PFSK-1 (cell line): ENCODE data around the gene ASTL.

ENCODE experiments used
- FOXP2 ChIP-seq: optimal IDR thresholded peaks from 2 replicates; pipeline ENCODE3; 2011; ENCODE audit warnings: borderline replicate concordance, control low read depth, inconsistent platforms; ENCODE audit not compliant: insufficient read depth; ENCODE audit errors: extremely low read length, extremely low read depth
- POLR2AphosphoS5 ChIP-seq: IDR thresholded peaks from 2 replicates; pipeline ENCODE4 v1.6.1; 2012; ENCODE audit warnings: low read depth, mild to moderate bottlenecking, control low read depth, low read length, moderate library complexity
- REST ChIP-seq, 2 experiments: IDR thresholded peaks; 2 replicates each; pipeline versions ENCODE4 v1.6.1 to v1.8.0; 2011 to 2012; ENCODE audit warnings: low read depth in 2 of 2, low read length in 2 of 2, control low read depth in 1 of 2, inconsistent platforms in 1 of 2, mild to moderate bottlenecking in 1 of 2, moderate library complexity in 1 of 2; ENCODE audit not compliant: insufficient read depth in 1 of 2
- SIN3A ChIP-seq: IDR thresholded peaks from 2 replicates; pipeline ENCODE4 v1.6.1; 2012; ENCODE audit warnings: mild to moderate bottlenecking, low read length, moderate library complexity, borderline replicate concordance; ENCODE audit not compliant: insufficient read depth
- TAF1 ChIP-seq: IDR thresholded peaks from 2 replicates; pipeline ENCODE4 v1.6.1; 2012; ENCODE audit warnings: low read length, control low read depth, borderline replicate concordance; ENCODE audit not compliant: insufficient read depth

Gene ASTL

GRCh38 chr2:96110621-96111256 lies 27.6 kb downstream of the ASTL start:
- TF ChIP-seq REST (IDR thresholded peaks at IDR 0.05; ENCODE audit: insufficient read depth in 1 of 2, low read depth in 2 of 2, low read length in 2 of 2) (no peak), TAF1 (no peak), SIN3A (no peak), FOXP2 (no peak), POLR2AphosphoS5 (no peak)

- TF ChIP-seq SIN3A (no peak), TAF1 (no peak), REST (IDR thresholded peaks at IDR 0.05; ENCODE audit: insufficient read depth in 1 of 2, low read depth in 2 of 2, low read length in 2 of 2) (no peak), POLR2AphosphoS5 (no peak), FOXP2 (no peak)
Measured at GRCh38 chr2:96109931-96110511, 28.3 kb downstream of the ASTL start.

GRCh38 chr2:96109361-96109680 lies 29.0 kb downstream of the ASTL start:
- TF ChIP-seq POLR2AphosphoS5 (no peak), SIN3A (no peak), REST (IDR thresholded peaks at IDR 0.05; ENCODE audit: insufficient read depth in 1 of 2, low read depth in 2 of 2, low read length in 2 of 2) (no peak), FOXP2 (no peak), TAF1 (no peak)

- TF ChIP-seq FOXP2 (peak; percentile 59), POLR2AphosphoS5 (no peak), TAF1 (no peak)
Measured at GRCh38 chr2:96108541-96109360, 29.6 kb downstream of the ASTL start.

- TF ChIP-seq POLR2AphosphoS5 (no peak), TAF1 (no peak)
Measured at GRCh38 chr2:96108151-96108540, 30.2 kb downstream of the ASTL start.

GRCh38 chr2:96107708-96108065 lies 30.6 kb downstream of the ASTL start:
- TF ChIP-seq TAF1: no peak
- TF ChIP-seq POLR2AphosphoS5: no peak
- TF ChIP-seq REST (IDR thresholded peaks at IDR 0.05; ENCODE audit: insufficient read depth in 1 of 2, low read depth in 2 of 2, low read length in 2 of 2): no peak
- TF ChIP-seq SIN3A: no peak
- no peak for TF ChIP-seq FOXP2
